IPS-20b (cell line): ENCODE results near the gene LGI4.

ENCODE experiments used
- H3K27ac ChIP-seq: one replicate; pipeline ENCODE4 v1.5.1; 2013; ENCODE audit warnings: low read length
- H3K27me3 ChIP-seq: 2 replicates; pipeline ENCODE4 v1.6.1; 2013; ENCODE audit warnings: mild to moderate bottlenecking, low read length, inconsistent platforms; ENCODE audit not compliant: insufficient read depth
- H3K36me3 ChIP-seq: 2 replicates; pipeline ENCODE4 v1.6.1; 2013; ENCODE audit warnings: low read depth, mild to moderate bottlenecking, inconsistent platforms, low read length, moderate library complexity; ENCODE audit not compliant: insufficient read depth
- H3K4me1 ChIP-seq: 2 replicates; pipeline ENCODE4 v1.6.1; 2013; ENCODE audit warnings: mild to moderate bottlenecking, control low read depth, inconsistent platforms, low read length, moderate library complexity; ENCODE audit not compliant: insufficient read depth
- H3K4me3 ChIP-seq: 2 replicates; pipeline ENCODE4 v1.5.1; 2013; ENCODE audit warnings: mild to moderate bottlenecking, low read length, inconsistent platforms
- H3K9ac ChIP-seq: 2 replicates; pipeline ENCODE4 v1.6.1; 2013; ENCODE audit warnings: low read depth, mild to moderate bottlenecking, inconsistent platforms, low read length, moderate library complexity
- H3K9me3 ChIP-seq: 2 replicates; pipeline ENCODE4 v1.6.1; 2013; ENCODE audit warnings: mild to moderate bottlenecking, low read depth, low read length, inconsistent platforms; ENCODE audit not compliant: insufficient read depth

The LGI4 gene

GRCh38 chr19:35117799-35118198, 17.1 kb downstream of the LGI4 start:
- H3K9me3 ChIP-seq = no peaks in the 10 kb centered on the region
- H3K9ac ChIP-seq = no peak overlapping the region
- H3K4me3 ChIP-seq = no peak overlapping the region
- no peaks in the 10 kb centered on the region for H3K36me3 ChIP-seq
- H3K27ac ChIP-seq = no peak overlapping the region
- H3K4me1 ChIP-seq = peaks cover 6% of the 10 kb centered on the region; the same call in 1 of the 2 replicates
- no peaks in the 10 kb centered on the region; the same call in 1 of the 2 replicates for H3K27me3 ChIP-seq

- no peak overlapping the region for H3K27ac ChIP-seq
- H3K4me3 ChIP-seq = no peak overlapping the region
- H3K27me3 ChIP-seq = no peaks in the 10 kb centered on the region; the same call in 1 of the 2 replicates
- H3K9me3 ChIP-seq = no peaks in the 10 kb centered on the region
- no peaks in the 10 kb centered on the region for H3K36me3 ChIP-seq
- H3K9ac ChIP-seq = no peak overlapping the region
- H3K4me1 ChIP-seq = peaks cover 5% of the 10 kb centered on the region; the same call in 1 of the 2 replicates
These were observed 17.7 kb downstream of the LGI4 start for GRCh38 chr19:35117116-35117515.

- H3K27me3 ChIP-seq = no peaks in the 10 kb centered on the region; the same call in 1 of the 2 replicates
- H3K9me3 ChIP-seq = no peaks in the 10 kb centered on the region
- H3K36me3 ChIP-seq = no peaks in the 10 kb centered on the region
- no peak overlapping the region for H3K27ac ChIP-seq
- peaks cover 5% of the 10 kb centered on the region; the same call in 1 of the 2 replicates for H3K4me1 ChIP-seq
- H3K4me3 ChIP-seq = no peak overlapping the region
- no peak overlapping the region for H3K9ac ChIP-seq
These were observed 18.6 kb downstream of the LGI4 start for GRCh38 chr19:35116072-35116801.

GRCh38 chr19:35115177-35115951, 19.5 kb downstream of the LGI4 start, which contains the start of gene FXYD3:
Gene FXYD3 (plus strand): TSS chr19:35115823. CDS start chr19:35119377, 3,554 bp downstream.
- Histone ChIP-seq H3K4me1 (peaks cover 5% of the 10 kb centered on the region; the same call in 1 of the 2 replicates), H3K4me3 (peak within 1 kb of the TSS; percentile 67), H3K9me3 (no peaks in the 10 kb centered on the region), H3K36me3 (no peaks in the 10 kb centered on the region), H3K9ac (no peak within 1 kb of the TSS), H3K27ac (no peak within 1 kb of the TSS), H3K27me3 (no peaks in the 10 kb centered on the region; the same call in 1 of the 2 replicates)

- Histone ChIP-seq H3K36me3 (no peaks in the 10 kb centered on the region), H3K9ac (no peak overlapping the region), H3K4me3 (peak overlapping the region; percentile 67), H3K27ac (no peak overlapping the region), H3K27me3 (no peaks in the 10 kb centered on the region; the same call in 1 of the 2 replicates), H3K4me1 (peaks cover 5% of the 10 kb centered on the region; the same call in 1 of the 2 replicates), H3K9me3 (no peaks in the 10 kb centered on the region)
These were observed 20.3 kb downstream of the LGI4 start for GRCh38 chr19:35114353-35115176.

- Histone ChIP-seq H3K9ac (no peak overlapping the region), H3K27ac (no peak overlapping the region), H3K4me1 (peaks cover 5% of the 10 kb centered on the region; the same call in 1 of the 2 replicates), H3K9me3 (no peaks in the 10 kb centered on the region), H3K36me3 (no peaks in the 10 kb centered on the region), H3K4me3 (no peak overlapping the region), H3K27me3 (no peaks in the 10 kb centered on the region; the same call in 1 of the 2 replicates)
These were observed 21.7 kb downstream of the LGI4 start for GRCh38 chr19:35112995-35113688.

- no peaks in the 10 kb centered on the region for H3K27me3 ChIP-seq
- H3K4me1 ChIP-seq = peaks cover 5% of the 10 kb centered on the region; the same call in 1 of the 2 replicates
- H3K27ac ChIP-seq = no peak overlapping the region
- no peaks in the 10 kb centered on the region for H3K9me3 ChIP-seq
- H3K4me3 ChIP-seq = no peak overlapping the region
- no peaks in the 10 kb centered on the region for H3K36me3 ChIP-seq
- H3K9ac ChIP-seq = no peak overlapping the region
These were observed 23.9 kb downstream of the LGI4 start for GRCh38 chr19:35110974-35111373.

- H3K9me3 ChIP-seq = no peaks in the 10 kb centered on the region
- H3K27ac ChIP-seq = no peak overlapping the region
- no peaks in the 10 kb centered on the region for H3K27me3 ChIP-seq
- H3K36me3 ChIP-seq = no peaks in the 10 kb centered on the region
- H3K9ac ChIP-seq = no peak overlapping the region
- no peak overlapping the region for H3K4me3 ChIP-seq
- H3K4me1 ChIP-seq = no peaks in the 10 kb centered on the region; the same call in 1 of the 2 replicates
These were observed 25.3 kb downstream of the LGI4 start for GRCh38 chr19:35109395-35110112.

GRCh38 chr19:35108730-35109129, 26.1 kb downstream of the LGI4 start:
- H3K9ac ChIP-seq = no peak overlapping the region
- no peaks in the 10 kb centered on the region for H3K36me3 ChIP-seq
- no peak overlapping the region for H3K4me3 ChIP-seq
- H3K27ac ChIP-seq = no peak overlapping the region
- H3K9me3 ChIP-seq = no peaks in the 10 kb centered on the region
- H3K4me1 ChIP-seq = no peaks in the 10 kb centered on the region
- H3K27me3 ChIP-seq = no peaks in the 10 kb centered on the region

GRCh38 chr19:35107545-35107944, 27.3 kb downstream of the LGI4 start:
- H3K27me3 ChIP-seq = no peaks in the 10 kb centered on the region
- no peaks in the 10 kb centered on the region for H3K4me1 ChIP-seq
- no peak overlapping the region for H3K27ac ChIP-seq
- H3K9me3 ChIP-seq = no peaks in the 10 kb centered on the region
- H3K9ac ChIP-seq = no peak overlapping the region
- no peaks in the 10 kb centered on the region for H3K36me3 ChIP-seq
- no peak overlapping the region for H3K4me3 ChIP-seq
